Hematopoietic multipotent progenitor cell treated with erythropoietin and hydrocortisone succinate and interleukin-3 and kit ligand, for 4 days (in vitro differentiated cells): Measurements from ENCODE around the gene CA9.
"Not testable (repeated sequence)": the region's sequence is repeated elsewhere in the genome, so short reads cannot be mapped to it uniquely, and the experiment has no call there.

Source experiments
- DNase-seq: peaks from one replicate; pipeline ENCODE4 v3.0.0-alpha.2; 2015

The CA9 gene

DNA sequence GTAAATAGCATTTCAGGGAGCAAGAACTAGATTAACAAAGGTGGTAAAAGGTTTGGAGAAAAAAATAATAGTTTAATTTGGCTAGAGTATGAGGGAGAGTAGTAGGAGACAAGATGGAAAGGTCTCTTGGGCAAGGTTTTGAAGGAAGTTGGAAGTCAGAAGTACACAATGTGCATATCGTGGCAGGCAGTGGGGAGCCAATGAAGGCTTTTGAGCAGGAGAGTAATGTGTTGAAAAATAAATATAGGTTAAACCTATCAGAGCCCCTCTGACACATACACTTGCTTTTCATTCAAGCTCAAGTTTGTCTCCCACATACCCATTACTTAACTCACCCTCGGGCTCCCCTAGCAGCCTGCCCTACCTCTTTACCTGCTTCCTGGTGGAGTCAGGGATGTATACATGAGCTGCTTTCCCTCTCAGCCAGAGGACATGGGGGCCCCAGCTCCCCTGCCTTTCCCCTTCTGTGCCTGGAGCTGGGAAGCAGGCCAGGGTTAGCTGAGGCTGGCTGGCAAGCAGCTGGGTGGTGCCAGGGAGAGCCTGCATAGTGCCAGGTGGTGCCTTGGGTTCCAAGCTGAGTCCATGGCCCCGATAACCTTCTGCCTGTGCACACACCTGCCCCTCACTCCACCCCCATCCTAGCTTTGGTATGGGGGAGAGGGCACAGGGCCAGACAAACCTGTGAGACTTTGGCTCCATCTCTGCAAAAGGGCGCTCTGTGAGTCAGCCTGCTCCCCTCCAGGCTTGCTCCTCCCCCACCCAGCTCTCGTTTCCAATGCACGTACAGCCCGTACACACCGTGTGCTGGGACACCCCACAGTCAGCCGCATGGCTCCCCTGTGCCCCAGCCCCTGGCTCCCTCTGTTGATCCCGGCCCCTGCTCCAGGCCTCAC lies at the start of gene CA9:
Gene CA9 (plus strand): TSS at position 797 of the 893 bp plus-strand sequence. CDS start 32 bp downstream, at position 829.
- DNase-seq, result no peak

DNA sequence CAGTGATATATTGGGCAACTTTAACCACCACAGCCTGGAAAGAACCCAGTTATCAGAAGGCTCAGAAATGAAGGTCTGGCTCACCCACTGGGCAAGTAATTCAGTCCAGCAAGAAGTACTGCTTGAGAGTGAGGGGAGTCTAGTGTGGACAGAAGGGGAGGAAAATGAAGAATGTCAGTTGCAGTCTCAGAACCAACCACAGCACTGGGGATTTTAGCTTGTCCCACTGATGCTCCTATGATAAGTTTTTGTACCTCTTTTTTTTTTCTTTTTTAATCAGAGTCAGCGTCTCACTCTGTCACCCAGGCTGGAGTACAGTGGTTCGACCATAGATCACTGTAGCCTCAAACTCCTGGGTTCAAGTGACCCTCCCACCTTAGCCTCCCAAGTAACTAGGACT lies 46.2 kb upstream of the CA9 start:
- DNase-seq, result no peak

DNA sequence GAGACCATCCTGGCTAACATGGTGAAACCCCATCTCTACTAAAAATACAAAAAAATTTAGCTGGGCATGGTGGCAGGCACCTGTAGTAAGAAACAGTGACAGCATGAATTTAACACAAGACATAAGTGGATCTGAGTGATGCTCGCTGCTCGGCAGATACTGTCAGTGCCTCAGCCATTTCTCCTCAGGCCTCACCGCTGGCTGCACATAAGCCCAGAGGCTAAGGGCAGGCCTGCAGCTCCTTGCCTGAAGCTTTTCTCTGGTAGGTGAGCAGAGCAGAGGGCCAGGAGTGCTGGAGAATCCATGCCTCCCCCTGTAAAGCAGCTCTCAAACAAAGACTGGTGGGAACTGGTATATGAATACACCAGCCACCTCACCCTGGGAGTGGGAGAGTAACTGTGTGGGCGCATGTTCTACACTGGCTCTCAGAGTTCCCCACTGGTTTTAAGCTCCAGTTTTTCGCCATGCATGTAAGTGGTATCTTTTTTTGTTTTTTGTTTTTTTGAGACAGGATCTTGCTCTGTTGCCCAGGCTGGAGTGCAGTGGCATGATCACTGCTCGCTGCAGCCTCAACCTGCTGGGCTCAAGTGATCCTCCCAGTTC lies 45.2 kb upstream of the CA9 start:
- DNase-seq, result no peak

DNA sequence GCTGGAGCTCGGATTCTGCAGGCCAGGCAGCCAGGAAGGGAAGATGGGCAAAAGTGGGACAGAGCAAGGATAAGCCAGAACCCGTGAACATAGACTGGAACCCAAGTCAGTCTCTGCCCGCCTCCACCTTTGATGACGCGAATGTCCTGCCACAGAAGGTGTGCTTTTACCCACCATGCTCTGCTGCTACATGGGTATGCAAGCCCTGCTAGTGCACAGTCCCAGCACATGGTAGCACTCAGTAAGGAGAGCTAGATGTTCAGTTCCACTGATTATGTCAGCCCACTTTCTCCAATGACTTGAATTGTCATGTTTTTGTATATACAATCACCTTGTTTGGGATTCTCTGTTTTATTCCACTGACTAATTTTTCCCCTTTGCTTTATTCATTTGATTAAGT lies 44.1 kb upstream of the CA9 start:
- DNase-seq, result no peak

DNA sequence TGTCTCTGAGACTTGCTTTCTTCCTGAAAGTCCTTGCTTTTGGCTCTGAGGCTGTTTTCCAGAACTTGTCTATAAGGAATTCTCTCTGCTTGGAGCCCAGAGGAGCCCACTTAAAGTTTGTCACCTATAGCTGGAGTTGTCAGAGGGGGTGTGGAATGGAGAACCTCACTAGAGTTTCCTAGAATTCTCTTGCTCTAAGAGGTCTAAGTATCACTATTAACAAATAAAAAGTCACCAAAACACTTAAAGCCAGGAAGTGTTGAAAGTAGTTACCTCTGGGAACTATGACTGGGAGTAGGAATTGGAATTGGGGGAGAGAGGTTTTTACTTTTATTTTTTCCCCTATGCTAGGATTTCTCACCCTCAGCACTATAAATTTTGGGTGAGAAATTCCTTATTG lies 38.0 kb upstream of the CA9 start:
- no peak for DNase-seq

DNA sequence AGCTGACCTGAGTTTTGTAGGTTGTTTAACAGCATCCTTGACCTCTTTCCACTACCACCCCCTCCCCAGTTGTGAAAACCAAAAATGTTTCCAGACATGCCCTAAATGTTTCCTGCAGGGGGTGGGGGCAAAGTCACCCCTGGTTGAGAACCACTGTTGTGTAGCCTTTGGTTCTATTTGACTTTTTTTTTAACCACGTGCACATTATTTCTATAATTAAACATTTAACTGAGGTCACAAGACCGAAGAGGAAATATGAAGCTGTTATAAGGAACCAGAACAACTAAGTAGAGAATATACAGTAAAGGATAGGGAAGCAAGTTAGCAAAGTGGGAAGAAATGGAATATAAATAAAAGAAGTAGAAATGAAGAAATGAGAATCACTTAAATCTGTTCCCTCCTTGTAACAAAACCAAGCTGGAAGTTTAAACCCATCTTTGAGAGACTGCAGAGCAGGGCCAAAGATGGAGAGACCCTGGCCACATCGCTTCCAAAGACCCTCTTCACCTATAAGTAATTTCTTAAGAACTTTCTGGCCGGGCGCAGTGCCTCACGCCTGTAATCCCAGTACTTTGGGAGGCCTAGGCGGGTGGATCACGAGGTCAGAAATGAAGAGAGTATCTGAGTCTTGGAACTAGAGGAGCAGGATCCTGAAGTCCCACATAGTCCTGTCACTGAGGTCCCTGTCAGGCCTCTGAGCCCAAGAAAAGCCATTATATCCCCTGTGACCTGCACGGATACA lies 37.4 kb upstream of the CA9 start:
- no peak for DNase-seq

DNA sequence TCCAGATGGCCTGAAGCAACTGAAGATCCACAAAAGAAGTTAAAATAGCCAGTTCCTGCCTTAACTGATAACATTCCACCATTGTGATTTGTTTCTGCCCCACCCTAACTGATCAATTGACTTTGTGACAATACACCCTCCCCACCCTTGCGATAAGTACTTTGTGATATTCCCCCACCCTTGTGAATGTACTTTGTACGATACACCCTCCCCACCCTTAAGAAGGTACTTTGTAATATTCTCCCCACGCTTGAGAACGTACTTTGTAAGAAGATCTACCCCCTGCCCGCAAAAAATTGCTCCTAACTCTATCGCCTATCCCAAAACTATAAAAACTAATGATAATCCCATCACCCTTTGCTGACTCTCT lies 36.9 kb upstream of the CA9 start:
- not testable (repeated sequence) for DNase-seq

DNA sequence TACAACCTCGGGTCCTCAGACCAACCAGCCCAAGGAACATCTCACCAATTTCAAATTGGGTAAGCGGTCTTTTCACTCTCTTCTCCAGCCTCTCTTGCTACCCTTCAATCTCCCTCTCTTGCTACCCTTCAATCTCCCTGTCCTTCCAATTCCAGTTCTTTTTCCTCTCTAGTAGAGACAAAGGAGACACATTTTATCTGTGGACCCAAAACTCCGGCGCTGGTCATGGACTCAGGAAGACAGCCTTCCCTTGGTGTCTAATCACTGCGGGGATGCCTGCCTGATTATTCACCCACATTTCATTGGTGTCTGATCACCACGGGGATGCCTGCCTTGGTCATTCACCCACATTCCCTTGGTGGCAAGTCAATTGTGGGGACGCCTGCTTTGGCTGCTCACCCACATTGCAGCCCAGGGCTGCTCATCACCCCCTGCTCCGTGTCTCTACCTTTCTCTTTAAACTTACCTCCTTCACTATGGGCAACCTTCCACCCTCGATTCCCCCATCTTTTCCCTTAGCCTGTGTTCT lies 36.2 kb upstream of the CA9 start:
- DNase-seq, result not testable (repeated sequence)

DNA sequence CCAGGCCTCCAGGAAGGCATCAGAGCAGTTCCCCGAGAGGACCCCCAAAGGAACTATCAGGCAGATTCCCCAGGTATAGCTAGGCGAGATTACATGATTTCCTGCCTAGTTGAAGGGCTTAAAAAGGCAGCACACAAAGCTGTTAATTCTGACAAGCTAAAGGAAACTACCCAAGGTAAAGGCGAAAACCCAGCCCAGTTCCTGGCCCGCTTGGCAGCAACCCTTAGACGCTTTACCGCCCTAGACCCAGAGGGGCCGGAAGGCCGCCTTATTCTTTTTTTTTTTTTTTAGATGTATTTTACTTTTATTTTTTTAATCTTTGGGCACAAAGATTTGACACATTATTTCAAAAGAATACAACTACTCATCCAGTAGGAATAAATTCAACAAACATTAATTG lies 35.0 kb upstream of the CA9 start:
- DNase-seq, result not testable (repeated sequence)

DNA sequence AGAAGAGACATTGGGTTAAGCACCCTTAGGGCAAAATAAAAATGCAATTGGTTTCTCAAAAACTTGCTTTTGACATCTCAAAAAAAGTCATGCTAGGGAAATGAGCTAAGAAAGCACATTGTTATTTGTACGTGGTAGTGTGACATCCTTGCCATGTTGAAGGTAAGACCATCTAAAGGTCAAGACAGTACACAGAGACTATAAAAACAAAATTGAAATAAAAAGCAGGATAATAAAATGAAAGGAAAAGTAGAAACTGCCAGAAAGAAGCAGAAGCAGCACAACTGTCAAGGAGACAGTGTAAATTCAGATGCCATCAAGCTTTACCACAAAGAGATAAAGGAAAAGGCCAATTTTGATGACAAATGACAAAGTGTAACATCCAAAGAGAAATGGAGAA lies 34.5 kb upstream of the CA9 start:
- DNase-seq, result not testable (repeated sequence)

DNA sequence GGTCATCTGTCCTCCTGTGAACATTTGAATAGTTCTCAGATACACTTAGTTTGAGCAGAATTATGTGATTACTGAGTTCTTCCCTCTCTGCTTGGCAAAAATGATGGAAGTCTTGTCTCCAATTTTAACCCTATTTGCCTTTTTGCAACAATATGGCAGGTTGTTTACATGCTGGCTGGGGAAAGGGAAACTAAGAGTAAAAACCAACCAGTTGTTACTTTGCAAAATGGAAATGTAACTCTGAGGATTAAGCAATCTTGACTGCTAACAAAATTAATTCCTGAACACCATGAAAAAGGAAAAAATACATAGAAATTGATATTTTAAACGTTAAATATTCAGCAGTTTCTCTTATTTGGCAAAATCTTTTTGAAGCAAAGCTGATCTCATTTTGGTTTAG lies 34.1 kb upstream of the CA9 start:
- no peak for DNase-seq

DNA sequence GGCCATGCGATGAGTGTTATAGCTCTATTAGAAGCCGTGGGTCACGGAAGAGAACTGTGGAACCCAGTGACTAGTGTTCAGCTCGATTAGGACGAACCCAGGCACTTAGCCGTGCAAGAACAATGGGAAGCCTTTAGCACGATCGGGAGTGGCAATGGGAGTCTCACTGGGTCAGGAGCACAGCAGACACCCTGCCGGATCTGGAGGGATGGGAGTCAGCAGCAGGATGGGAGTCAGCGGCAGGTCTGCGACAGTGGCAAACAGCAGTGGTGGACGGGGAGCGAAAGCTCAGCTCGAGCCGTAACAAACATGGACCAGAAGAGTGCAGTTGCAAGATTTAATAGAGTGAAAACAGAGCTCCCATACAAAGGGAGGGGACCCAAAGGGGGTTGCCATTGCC lies 33.3 kb upstream of the CA9 start:
- DNase-seq, result not testable (repeated sequence)

DNA sequence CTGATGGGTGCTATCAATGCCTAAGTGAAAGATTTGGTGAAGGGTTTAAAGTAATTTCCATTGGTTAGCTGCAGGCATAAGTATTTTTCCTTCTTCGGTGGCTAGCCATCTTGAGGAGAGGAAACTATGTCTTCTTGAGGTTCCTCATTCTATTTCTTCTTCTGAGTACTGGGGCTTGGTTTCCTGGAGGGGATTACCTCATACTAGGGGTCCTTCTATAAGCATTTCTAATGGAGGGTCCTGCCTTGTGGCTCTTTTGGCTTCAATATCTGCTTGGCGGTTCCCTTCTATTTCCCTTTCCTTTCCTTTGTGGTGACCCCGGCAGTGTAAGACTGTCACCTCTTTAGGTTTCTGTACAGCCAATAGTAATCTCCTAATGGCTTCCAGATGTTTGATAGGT lies 32.2 kb upstream of the CA9 start:
- peak; percentile 55 for DNase-seq

DNA sequence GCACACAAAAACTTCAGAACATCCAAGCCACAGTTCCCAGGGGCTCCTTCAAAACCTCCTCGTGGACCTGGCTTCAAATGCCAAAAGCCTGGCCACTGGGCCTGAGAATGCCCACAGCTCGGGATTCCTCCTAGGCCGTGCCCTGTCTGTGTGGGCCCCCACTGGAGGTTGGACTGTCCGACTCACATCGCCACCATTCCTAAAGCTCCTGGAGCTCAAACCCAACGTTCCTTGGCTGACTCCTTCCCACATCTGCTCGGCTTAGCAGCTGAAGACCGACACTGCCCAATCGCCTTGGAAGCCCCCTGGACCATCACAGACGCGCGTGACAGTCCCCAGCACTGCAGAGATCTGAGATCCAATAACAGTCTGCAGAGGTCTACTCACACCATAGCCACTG lies 30.7 kb upstream of the CA9 start:
- no peak for DNase-seq

DNA sequence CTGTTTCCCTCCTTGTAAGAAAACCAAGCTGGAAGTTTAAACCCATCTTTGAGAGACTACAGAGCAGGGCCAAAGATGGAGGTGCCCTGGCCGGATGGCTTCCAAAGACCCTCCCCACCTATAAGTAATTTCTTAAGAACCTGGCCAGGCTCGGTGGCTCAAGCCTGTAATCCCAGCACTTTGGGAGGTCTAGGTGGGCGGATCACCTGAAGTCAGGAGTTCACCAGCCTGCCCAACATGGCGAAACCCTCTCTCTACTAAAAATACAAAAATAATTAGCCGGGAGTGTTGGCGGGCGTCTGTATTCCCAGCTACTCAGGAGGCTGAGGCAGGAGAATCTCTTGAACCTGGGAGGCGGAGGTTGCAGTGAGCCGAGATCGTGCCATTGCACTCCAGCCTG lies 28.0 kb upstream of the CA9 start:
- not testable (repeated sequence) for DNase-seq

DNA sequence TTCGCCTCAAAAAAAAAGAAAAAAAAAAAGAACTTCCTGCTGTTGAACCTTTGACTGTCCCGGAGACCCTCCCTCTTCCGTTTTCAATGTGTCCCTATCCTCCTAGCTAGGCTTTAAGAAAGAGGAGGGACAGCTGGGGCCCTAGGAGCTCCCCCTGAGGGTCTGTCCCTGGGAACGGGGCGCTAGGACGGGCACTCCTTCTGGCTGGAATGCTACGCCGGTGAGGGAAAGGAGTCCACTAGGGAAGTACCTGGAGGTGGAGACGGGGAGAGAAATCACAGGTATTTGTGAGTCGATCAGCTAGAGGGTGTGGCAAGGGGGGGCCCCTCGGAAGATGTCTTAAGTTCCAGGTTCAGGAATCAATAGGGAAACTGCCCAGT lies 27.6 kb upstream of the CA9 start:
- peak; percentile 54 for DNase-seq

DNA sequence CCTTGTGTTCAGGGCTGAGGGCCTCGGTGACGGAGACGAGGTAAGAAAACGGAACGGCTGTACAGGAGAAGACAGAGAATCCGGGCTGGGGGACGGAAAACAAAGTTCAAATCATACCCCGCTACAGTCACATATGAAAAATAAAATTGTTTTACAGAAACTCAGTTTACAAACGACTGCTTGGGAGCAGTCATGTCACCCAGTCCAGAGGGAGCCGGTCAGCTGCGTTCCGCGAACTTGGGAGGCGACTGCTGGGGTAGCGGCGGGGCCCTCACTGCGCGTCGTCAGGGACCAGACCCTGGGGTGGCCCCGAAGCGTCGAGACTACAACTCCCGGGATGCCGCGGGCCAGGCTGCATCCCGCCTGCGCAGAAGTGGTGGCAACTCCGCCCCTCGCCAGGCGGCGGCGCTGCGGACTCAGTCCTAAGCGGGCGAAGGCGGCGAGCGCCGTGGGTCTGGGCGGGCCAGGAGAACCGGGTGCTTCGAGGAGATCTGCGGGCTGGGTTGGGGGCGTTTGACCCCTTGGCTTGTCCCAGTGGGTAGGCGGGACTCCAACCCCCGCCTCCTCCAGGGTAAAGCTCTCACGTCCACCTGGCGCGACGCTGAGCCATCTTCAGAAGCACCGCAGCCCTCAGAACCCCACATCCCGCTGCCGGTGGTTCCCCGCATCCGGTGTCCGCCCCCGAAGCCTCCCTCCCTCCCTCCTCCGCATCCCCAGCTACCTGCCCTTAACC lies 27.0 kb upstream of the CA9 start:
- DNase-seq, result peak; percentile 96

DNA sequence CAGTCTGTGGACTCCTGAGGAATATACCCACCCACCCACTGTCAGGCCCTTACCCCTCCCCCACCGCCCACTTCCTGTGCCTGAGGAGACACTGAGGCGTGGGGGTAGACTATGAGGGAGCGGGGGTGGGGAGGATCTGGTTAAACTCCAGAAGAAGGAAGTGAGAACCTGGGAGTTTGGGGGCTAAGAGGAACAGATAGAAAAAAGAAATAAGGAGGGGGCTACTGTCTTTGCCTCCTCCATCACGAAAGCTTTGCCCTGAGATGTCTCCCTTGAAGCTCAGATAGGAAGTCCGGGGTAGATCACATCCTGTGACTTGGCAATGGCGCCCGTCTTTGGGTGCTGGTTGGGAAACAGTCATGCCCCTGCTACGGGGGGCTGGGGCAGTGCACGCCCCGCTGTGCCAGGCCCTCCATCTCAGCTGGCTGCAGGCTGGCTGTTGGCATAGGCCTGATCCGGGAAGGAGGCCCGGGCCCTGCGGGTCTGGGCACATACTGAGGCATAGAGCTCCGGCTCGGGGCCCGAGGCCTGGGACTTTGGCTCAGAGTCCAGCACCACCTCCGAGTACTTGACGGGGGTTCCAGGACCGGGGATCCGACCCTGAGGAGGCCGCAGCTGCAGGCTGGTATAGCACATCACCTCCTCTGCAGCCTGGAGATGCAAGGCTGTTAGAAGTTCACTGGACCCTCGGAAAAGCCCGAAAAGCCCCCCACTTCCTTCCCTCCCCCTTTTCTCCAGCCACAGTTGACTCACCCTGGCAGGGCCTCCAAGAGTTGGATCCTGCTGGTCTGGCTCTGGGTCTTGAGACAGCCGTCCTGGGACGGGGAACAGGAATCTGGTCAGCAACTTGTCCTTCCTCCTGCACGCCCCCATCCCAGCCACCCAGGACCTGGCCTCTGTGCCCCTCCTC lies 24.0 kb upstream of the CA9 start:
- DNase-seq, result peak; percentile 58

DNA sequence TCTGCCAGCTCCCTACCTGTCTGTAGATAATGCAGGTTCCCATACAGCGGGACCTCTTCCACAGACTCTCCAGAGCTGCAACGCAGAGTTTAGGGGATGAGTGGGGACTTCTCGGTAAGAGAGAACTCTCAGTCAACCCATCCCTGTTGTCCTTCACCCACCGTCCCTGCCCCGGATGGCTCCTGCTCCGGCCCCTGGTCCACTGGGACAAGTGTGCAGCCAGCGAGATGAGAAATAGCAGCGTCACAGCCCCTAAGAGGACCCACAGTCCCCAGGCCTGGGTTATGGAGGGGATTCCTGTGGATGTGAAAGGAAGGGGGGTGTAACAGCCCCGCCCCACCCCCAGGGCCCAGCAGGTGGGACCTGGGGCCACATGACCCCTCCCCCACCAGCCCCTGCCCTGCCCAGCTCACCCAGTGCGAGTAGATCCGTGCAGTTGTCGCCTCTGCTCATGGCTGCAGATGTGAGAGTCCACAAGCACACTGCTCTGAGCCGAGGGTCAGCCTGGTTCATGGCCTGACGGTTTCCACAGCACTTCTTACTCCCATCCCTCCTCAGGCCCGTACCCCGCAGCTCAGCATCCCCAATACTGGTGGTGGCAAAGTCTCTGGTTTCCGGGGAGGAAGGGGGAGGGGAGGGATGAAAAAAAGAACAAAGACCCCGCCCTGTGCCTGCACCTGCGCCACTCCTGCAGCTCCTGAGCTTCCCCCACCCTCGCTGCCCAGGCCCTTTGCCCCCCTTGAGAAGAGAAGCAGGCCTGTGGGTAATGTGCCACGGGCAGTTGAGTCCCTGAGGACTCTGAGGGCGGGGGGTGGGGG lies 23.2 kb upstream of the CA9 start, which contains the start of gene SIT1:
Gene SIT1 (minus strand): TSS at position 591 of the 818 bp plus-strand sequence. CDS start 78 bp downstream, at position 513.
- no peak for DNase-seq

DNA sequence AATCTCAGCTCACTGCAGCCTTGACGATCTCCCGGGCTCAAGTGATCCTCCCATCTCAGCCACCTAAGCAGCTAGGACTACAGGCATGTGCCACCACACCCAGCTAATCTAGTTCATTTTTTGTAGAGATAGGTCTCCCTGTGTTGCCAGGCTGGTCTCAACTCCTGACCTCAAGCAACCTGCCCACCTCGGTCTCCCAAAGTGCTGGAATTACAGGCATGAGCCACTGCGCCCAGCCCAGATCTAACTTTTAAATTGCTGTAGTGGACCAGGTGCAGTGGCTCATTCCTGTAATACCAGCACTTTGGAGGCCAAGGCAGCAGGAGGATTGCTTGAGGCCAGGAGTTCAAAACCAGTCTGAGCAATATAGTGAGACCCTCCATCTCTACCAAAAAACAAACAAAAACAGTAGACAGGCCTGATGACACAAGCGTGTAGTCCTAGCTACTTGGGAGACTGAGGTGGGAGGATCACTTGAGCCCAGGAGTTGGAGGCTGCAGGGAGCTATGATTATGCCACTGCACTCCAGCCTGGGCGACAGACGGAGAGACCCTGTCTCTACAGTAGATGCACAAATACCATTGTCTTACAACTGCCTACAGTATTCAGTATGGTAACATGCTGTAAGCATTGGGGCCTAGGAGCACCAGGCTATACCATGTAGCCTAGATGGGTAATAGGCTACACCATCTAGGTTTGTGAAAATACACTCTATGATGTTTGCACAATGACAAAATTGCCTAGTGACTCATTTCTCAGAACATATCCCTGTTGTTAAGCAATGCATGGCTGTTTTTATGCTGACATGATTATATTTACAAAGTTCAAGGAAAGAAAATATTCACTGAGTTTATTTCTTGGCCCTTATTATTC lies 21.5 kb upstream of the CA9 start:
- peak; percentile 31 for DNase-seq
